SK-N-MC (cell line): ENCODE results near the gene PSMG2.

Experiments used
- DNase-seq: peaks from one replicate; pipeline ENCODE4 v3.0.0-alpha.2; 2011; ENCODE audit warnings: low read depth, low spot score
- H3K27ac ChIP-seq: fragments of 200-600 bp; sonication (generic); 2 replicates; pipeline ENCODE4 v1.5.1; 2016; ENCODE audit warnings: mixed run types
- H3K36me3 ChIP-seq: fragments of 200-600 bp; sonication (generic); 2 replicates; pipeline ENCODE4 v1.6.1; 2017; ENCODE audit warnings: antibody characterized with exemption, low read length, mixed read lengths; ENCODE audit not compliant: insufficient read depth
- H3K4me3 ChIP-seq: fragments of 200-600 bp; sonication (generic); 2 replicates; pipeline ENCODE4 v1.5.1; 2016
- H3K9ac ChIP-seq: fragments of 200-600 bp; sonication (generic); 2 replicates; pipeline ENCODE4 v1.8.0; 2017; ENCODE audit warnings: mixed run types, mixed read lengths; ENCODE audit not compliant: insufficient read length
- H3K9me3 ChIP-seq: fragments of 200-600 bp; sonication (generic); 2 replicates; pipeline ENCODE4 v1.6.1; 2017; ENCODE audit warnings: low read depth, mild to moderate bottlenecking, antibody characterized with exemption, low read length, moderate library complexity, mixed read lengths
- EZH2 ChIP-seq: fragments of 200-600 bp; sonication (generic); IDR thresholded peaks from one replicate; pipeline ENCODE4 v1.6.1; 2017; ENCODE audit warnings: antibody characterized with exemption
- FOXP2 ChIP-seq: optimal IDR thresholded peaks from 2 replicates; pipeline ENCODE3; 2011; ENCODE audit warnings: mild to moderate bottlenecking, moderate library complexity; ENCODE audit not compliant: insufficient read depth; ENCODE audit errors: extremely low read length, control extremely low read depth
- POLR2AphosphoS5 ChIP-seq: IDR thresholded peaks from 2 replicates; pipeline ENCODE4 v1.6.1; 2012; ENCODE audit warnings: mild to moderate bottlenecking, low read depth, low read length, borderline replicate concordance

PSMG2 gene

GRCh38 chr18:12702221-12703095 is at the start of gene PSMG2, which contains the start of gene CEP76:
Gene PSMG2 (plus strand): TSS chr18:12703042. CDS start chr18:12703108, 66 bp downstream.
Gene CEP76 (minus strand): TSS chr18:12702723. CDS start chr18:12702548, 175 bp downstream.
- H3K36me3 ChIP-seq = peaks cover 50% of the 10 kb centered on the region

GRCh38 chr18:12654971-12655370 is 47.9 kb upstream of the PSMG2 start:
- Histone ChIP-seq H3K36me3 (no peaks in the 10 kb centered on the region), H3K27ac (no peak overlapping the region), H3K9ac (no peak overlapping the region), H3K9me3 (no peaks in the 10 kb centered on the region), H3K4me3 (no peak overlapping the region)
- TF ChIP-seq POLR2AphosphoS5 (no peak), FOXP2 (no peak), EZH2 (no peak)
- no peak for DNase-seq

More at GRCh38 chr18:12702221-12703095, at the start of gene PSMG2, which contains the start of gene CEP76:
- no peaks in the 10 kb centered on the region for H3K9me3 ChIP-seq
- TF ChIP-seq FOXP2 = peak; percentile 60
- peak; percentile 74 for TF ChIP-seq POLR2AphosphoS5
- TF ChIP-seq EZH2 = no peak
- peak within 1 kb of the TSS; percentile 96 for H3K27ac ChIP-seq
- H3K4me3 ChIP-seq = peak within 1 kb of the TSS; percentile 82
- peak within 1 kb of the TSS; percentile 98 for H3K9ac ChIP-seq
- no peak for DNase-seq

- DNase-seq = no peak
- TF ChIP-seq FOXP2 (no peak), POLR2AphosphoS5 (no peak), EZH2 (no peak)
- Histone ChIP-seq H3K36me3 (no peaks in the 10 kb centered on the region), H3K9me3 (no peaks in the 10 kb centered on the region), H3K27ac (no peak overlapping the region), H3K4me3 (peak overlapping the region; percentile 99), H3K9ac (peak overlapping the region; percentile 87)
These were observed 46.3 kb upstream of the PSMG2 start for GRCh38 chr18:12656605-12656937.

GRCh38 chr18:12656938-12657683 is 45.7 kb upstream of the PSMG2 start:
- TF ChIP-seq EZH2 (no peak), POLR2AphosphoS5 (no peak), FOXP2 (no peak)
- Histone ChIP-seq H3K27ac (no peak overlapping the region), H3K9ac (peak overlapping the region; percentile 87), H3K4me3 (peak overlapping the region; percentile 99), H3K36me3 (no peaks in the 10 kb centered on the region), H3K9me3 (no peaks in the 10 kb centered on the region)
- DNase-seq = no peak

- DNase-seq = no peak
- Histone ChIP-seq H3K27ac (0 out of 2 replicates have a peak within 1 kb of the TSS, but pooled peaks have one; percentile 20), H3K9ac (peak within 1 kb of the TSS; percentile 87)
These were observed 45.0 kb upstream of the PSMG2 start, which contains the start of gene SPIRE1 for GRCh38 chr18:12657684-12658425. Gene SPIRE1 (minus strand): TSS chr18:12658107. CDS start chr18:12657866, 241 bp downstream.

GRCh38 chr18:12658426-12659138 is 44.3 kb upstream of the PSMG2 start:
- H3K27ac ChIP-seq = 0 out of 2 replicates have a peak overlapping the region, but pooled peaks have one; percentile 20
- no peak overlapping the region for H3K9ac ChIP-seq
- no peak for TF ChIP-seq EZH2
- no peak for TF ChIP-seq POLR2AphosphoS5
- TF ChIP-seq FOXP2 = no peak
- no peaks in the 10 kb centered on the region for H3K9me3 ChIP-seq
- H3K36me3 ChIP-seq = no peaks in the 10 kb centered on the region
- H3K4me3 ChIP-seq = no peak overlapping the region
- DNase-seq = no peak

More at GRCh38 chr18:12657684-12658425, 45.0 kb upstream of the PSMG2 start, which contains the start of gene SPIRE1:
- Histone ChIP-seq H3K4me3 (peak within 1 kb of the TSS; percentile 99), H3K9me3 (no peaks in the 10 kb centered on the region), H3K36me3 (no peaks in the 10 kb centered on the region)
- TF ChIP-seq EZH2 (no peak), POLR2AphosphoS5 (no peak), FOXP2 (no peak)

- H3K27ac ChIP-seq = no peak overlapping the region
- no peak overlapping the region for H3K4me3 ChIP-seq
- TF ChIP-seq FOXP2 (no peak), POLR2AphosphoS5 (no peak), EZH2 (no peak)
- H3K9me3 ChIP-seq = no peaks in the 10 kb centered on the region
- peak; percentile 44 for DNase-seq
- no peaks in the 10 kb centered on the region for H3K36me3 ChIP-seq
- H3K9ac ChIP-seq = no peak overlapping the region
These were observed 42.8 kb upstream of the PSMG2 start for GRCh38 chr18:12659904-12660605.
